Measurements from ENCODE around the gene SUMO2. TPM values are rescaled to one million over a fixed set of nuclear protein-coding genes. Genes with fewer than 3 reads are reported as not detected.

SUMO2 gene
- total and polyA plus RNA-seq, 2 of the 13 experiments (the other 11 are each of a cell fraction or from before 2014, with no cell fraction given), result 337 to 553 TPM

GRCh38 chr17:75205037-75205792, 22.5 kb upstream of the SUMO2 start, which contains the start of gene NUP85 (continued):
- TF ChIP-seq ZNF503 (CRISPR knock-in tag; IDR thresholded peaks at IDR 0.05) (peak; percentile 19; the same call in 1 of the 2 replicates), ZNF614 (CRISPR knock-in tag; IDR thresholded peaks at IDR 0.05; ENCODE audit: borderline replicate concordance) (0 out of 2 replicates have a peak, but pooled peaks have one; percentile 55), ATF6 (CRISPR knock-in tag; conservative IDR thresholded peaks at IDR 0.05) (no peak), ZXDC (CRISPR knock-in tag; IDR thresholded peaks at IDR 0.05) (0 out of 2 replicates have a peak, but pooled peaks have one; percentile 9), ZNF891 (CRISPR knock-in tag; IDR thresholded peaks at IDR 0.05) (peak; percentile 92), CSRNP2 (CRISPR knock-in tag; conservative IDR thresholded peaks at IDR 0.05; ENCODE audit: low read depth) (no peak), ARID5B (CRISPR knock-in tag; IDR thresholded peaks at IDR 0.05) (peak; percentile 54; the same call in 1 of the 2 replicates), PRPF4 (IDR thresholded peaks at IDR 0.05; ENCODE audit: low read depth, low read length, poor library complexity, severe bottlenecking) (no peak), ATF2 (CRISPR knock-in tag; IDR thresholded peaks at IDR 0.05) (peak; percentile 54), KAT8 (CRISPR knock-in tag; IDR thresholded peaks at IDR 0.05) (peak; percentile 95), SALL1 (CRISPR knock-in tag; IDR thresholded peaks at IDR 0.05) (peak; percentile 84)

Measured in HepG2 (cell line).